Measurements from ENCODE around the gene HAPLN1.

DNA sequence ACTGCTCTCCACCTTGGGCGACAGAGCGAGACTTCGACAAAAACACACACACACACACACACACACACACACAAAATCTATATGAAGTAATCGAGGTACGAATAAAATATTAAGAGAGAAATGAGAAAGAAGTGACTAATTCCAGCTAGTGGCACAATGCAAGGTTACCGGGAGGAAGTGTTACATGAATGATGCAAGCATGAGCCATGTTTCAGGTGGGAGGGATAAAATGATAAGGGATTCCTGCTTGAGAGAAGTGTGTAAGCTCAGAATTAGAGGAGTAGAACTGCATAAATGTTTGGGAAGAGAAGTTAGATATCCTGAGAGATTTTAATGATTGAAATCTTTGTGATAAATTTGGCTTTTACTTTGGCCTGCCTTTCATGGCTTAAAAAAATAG, 18.8 kb downstream of the HAPLN1 start:
- TF ChIP-seq, protein P1, sequence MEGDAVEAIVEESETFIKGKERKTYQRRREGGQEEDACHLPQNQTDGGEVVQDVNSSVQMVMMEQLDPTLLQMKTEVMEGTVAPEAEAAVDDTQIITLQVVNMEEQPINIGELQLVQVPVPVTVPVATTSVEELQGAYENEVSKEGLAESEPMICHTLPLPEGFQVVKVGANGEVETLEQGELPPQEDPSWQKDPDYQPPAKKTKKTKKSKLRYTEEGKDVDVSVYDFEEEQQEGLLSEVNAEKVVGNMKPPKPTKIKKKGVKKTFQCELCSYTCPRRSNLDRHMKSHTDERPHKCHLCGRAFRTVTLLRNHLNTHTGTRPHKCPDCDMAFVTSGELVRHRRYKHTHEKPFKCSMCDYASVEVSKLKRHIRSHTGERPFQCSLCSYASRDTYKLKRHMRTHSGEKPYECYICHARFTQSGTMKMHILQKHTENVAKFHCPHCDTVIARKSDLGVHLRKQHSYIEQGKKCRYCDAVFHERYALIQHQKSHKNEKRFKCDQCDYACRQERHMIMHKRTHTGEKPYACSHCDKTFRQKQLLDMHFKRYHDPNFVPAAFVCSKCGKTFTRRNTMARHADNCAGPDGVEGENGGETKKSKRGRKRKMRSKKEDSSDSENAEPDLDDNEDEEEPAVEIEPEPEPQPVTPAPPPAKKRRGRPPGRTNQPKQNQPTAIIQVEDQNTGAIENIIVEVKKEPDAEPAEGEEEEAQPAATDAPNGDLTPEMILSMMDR (conservative IDR thresholded peaks at IDR 0.05; ENCODE audit: low read length): no peak
- TF ChIP-seq EZH2phosphoT487 (IDR thresholded peaks at IDR 0.05; ENCODE audit: borderline replicate concordance): no peak

Data from Loucy (cell line).